ENCODE data around the gene MUC16.
"Not testable (repeated sequence)": the region's sequence is repeated elsewhere in the genome, so short reads cannot be mapped to it uniquely, and the experiment has no call there.

MUC16 gene

GRCh38 chr19:9009935-9010651 is at the start of gene MUC16:
TSS of gene MUC16 (minus strand) at chr19:9010409.
- Histone ChIP-seq H3K4me3 (no peak within 1 kb of the TSS), H3K4me1 (no peaks in the 10 kb centered on the region), H3K36me3 (replicated peaks) (no peaks in the 10 kb centered on the region), H3K27me3 (ENCODE audit: low read depth) (no peaks in the 10 kb centered on the region), H3K9me3 (no peaks in the 10 kb centered on the region)
- DNase-seq (ENCODE audit: low spot score in 2 of 2): no peak
- in situ Hi-C loops (cut with MboI; ENCODE audit: low sequenced_read_pairs): no loop called here

- in situ Hi-C loops (cut with MboI; ENCODE audit: low sequenced_read_pairs): no loop called here
- no peaks in the 10 kb centered on the region for H3K4me1 ChIP-seq
- DNase-seq (ENCODE audit: low spot score in 2 of 2): no peak
- no peak overlapping the region for H3K4me3 ChIP-seq
- no peaks in the 10 kb centered on the region for H3K9me3 ChIP-seq
- no peaks in the 10 kb centered on the region for H3K27me3 ChIP-seq (ENCODE audit: low read depth)
- no peaks in the 10 kb centered on the region for H3K36me3 ChIP-seq (replicated peaks)
These were observed 48.9 kb upstream of the MUC16 start for GRCh38 chr19:9058905-9059667.

- DNase-seq (ENCODE audit: low spot score in 2 of 2): no peak
- Histone ChIP-seq H3K4me3 (no peak overlapping the region), H3K36me3 (replicated peaks) (no peaks in the 10 kb centered on the region), H3K27me3 (ENCODE audit: low read depth) (no peaks in the 10 kb centered on the region), H3K4me1 (no peaks in the 10 kb centered on the region), H3K9me3 (no peaks in the 10 kb centered on the region)
- in situ Hi-C loops (cut with MboI; ENCODE audit: low sequenced_read_pairs): no loop called here
These were observed 47.5 kb upstream of the MUC16 start for GRCh38 chr19:9057505-9058258.

DNA sequence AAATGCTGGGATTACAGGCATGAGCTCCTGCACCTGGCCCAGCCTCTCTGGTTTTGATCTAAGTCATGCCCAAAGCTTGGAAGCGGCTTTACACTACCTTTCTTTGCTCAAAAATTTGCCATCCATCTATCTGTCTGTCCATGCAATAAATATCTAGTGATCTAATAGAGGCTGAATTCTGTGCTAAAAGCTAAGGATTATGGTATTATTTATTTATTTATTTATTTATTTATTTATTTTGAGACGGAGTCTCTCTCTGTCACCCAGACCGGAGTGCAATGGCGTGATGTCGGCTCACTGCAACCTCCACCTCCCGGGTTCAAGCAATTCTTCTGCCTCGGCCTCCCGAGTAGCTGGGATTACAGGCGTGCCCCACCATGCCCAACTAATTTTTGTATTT is 45.9 kb upstream of the MUC16 start:
- H3K4me1 ChIP-seq; in situ Hi-C loops (cut with MboI; ENCODE audit: low sequenced_read_pairs); H3K36me3 ChIP-seq (replicated peaks); H3K4me3 ChIP-seq; H3K9me3 ChIP-seq; DNase-seq (ENCODE audit: low spot score in 2 of 2); H3K27me3 ChIP-seq (ENCODE audit: low read depth): not testable (repeated sequence)

GRCh38 chr19:9054765-9055164 is 44.6 kb upstream of the MUC16 start:
- DNase-seq (ENCODE audit: low spot score in 2 of 2): peak in 1 of 2 experiments; percentile 29
- in situ Hi-C loops (cut with MboI; ENCODE audit: low sequenced_read_pairs): no loop called here
- H3K4me3 ChIP-seq: no peak overlapping the region
- no peaks in the 10 kb centered on the region for H3K27me3 ChIP-seq (ENCODE audit: low read depth)
- no peaks in the 10 kb centered on the region for H3K36me3 ChIP-seq (replicated peaks)
- no peaks in the 10 kb centered on the region for H3K9me3 ChIP-seq
- H3K4me1 ChIP-seq: no peaks in the 10 kb centered on the region

DNA sequence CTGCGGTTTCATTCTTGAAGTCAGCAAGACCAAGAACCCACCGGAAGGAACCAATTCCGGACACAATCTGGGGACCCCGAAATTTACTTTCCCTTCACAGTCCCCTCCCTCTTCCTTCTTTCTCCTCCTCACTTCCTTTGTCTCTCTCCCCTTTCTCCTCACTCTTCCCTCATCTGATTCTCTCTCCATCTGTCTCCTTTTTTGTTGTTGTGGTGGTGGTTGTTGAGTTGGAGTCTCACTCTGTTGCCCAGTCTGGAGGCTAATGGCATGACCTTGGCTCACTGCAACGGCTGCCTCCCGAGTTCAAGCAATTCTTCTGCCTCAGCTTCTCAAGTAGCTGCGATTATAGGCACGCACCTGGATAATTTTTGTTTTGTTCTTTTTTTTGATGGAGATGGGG is 44.0 kb upstream of the MUC16 start:
- DNase-seq (ENCODE audit: low spot score in 2 of 2): no peak
- Histone ChIP-seq H3K4me1 (no peaks in the 10 kb centered on the region), H3K36me3 (replicated peaks) (no peaks in the 10 kb centered on the region), H3K9me3 (no peaks in the 10 kb centered on the region), H3K27me3 (ENCODE audit: low read depth) (no peaks in the 10 kb centered on the region), H3K4me3 (no peak overlapping the region)
- in situ Hi-C loops (cut with MboI; ENCODE audit: low sequenced_read_pairs): no loop called here

GRCh38 chr19:9053674-9054073 is 43.5 kb upstream of the MUC16 start:
- in situ Hi-C loops (cut with MboI; ENCODE audit: low sequenced_read_pairs); H3K4me1 ChIP-seq; H3K9me3 ChIP-seq; H3K36me3 ChIP-seq (replicated peaks); H3K27me3 ChIP-seq (ENCODE audit: low read depth); H3K4me3 ChIP-seq; DNase-seq (ENCODE audit: low spot score in 2 of 2): not testable (repeated sequence)

GRCh38 chr19:9052894-9053293 is 42.7 kb upstream of the MUC16 start:
- Histone ChIP-seq H3K4me1 (no peaks in the 10 kb centered on the region), H3K4me3 (no peak overlapping the region), H3K9me3 (no peaks in the 10 kb centered on the region), H3K36me3 (replicated peaks) (no peaks in the 10 kb centered on the region), H3K27me3 (ENCODE audit: low read depth) (no peaks in the 10 kb centered on the region)
- in situ Hi-C loops (cut with MboI; ENCODE audit: low sequenced_read_pairs): no loop called here
- no peak for DNase-seq (ENCODE audit: low spot score in 2 of 2)

- no peak for DNase-seq (ENCODE audit: low spot score in 2 of 2)
- in situ Hi-C loops (cut with MboI; ENCODE audit: low sequenced_read_pairs): no loop called here
- H3K9me3 ChIP-seq: no peaks in the 10 kb centered on the region
- no peak overlapping the region for H3K4me3 ChIP-seq
- H3K4me1 ChIP-seq: no peaks in the 10 kb centered on the region
- no peaks in the 10 kb centered on the region for H3K36me3 ChIP-seq (replicated peaks)
- H3K27me3 ChIP-seq (ENCODE audit: low read depth): no peaks in the 10 kb centered on the region
These were observed 36.5 kb upstream of the MUC16 start for GRCh38 chr19:9046694-9047093.

DNA sequence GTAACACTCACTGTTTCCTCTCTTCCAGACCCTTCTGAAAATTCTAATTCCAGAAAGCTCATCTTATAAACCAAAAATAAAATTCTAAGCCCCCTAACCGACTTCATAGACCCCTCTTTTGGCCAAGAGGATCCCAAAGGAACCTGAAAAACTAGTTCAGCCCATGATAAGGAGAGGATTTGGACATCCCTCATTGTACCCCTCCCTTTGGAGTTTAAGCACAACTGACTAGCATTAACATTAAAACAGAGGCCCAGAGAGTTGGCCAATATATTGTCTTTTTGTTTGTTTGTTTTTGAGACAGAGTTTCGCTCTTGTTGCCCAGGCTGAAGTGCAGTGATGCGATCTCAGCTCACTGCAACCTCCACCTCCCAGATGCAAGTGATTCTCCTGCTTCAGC is 34.2 kb upstream of the MUC16 start:
- H3K27me3 ChIP-seq (ENCODE audit: low read depth): no peaks in the 10 kb centered on the region
- H3K36me3 ChIP-seq (replicated peaks): no peaks in the 10 kb centered on the region
- in situ Hi-C loops (cut with MboI; ENCODE audit: low sequenced_read_pairs): no loop called here
- no peak overlapping the region for H3K4me3 ChIP-seq
- no peaks in the 10 kb centered on the region for H3K4me1 ChIP-seq
- DNase-seq (ENCODE audit: low spot score in 2 of 2): no peak
- H3K9me3 ChIP-seq: no peaks in the 10 kb centered on the region

- no peaks in the 10 kb centered on the region for H3K27me3 ChIP-seq (ENCODE audit: low read depth)
- no peaks in the 10 kb centered on the region for H3K36me3 ChIP-seq (replicated peaks)
- no peaks in the 10 kb centered on the region for H3K9me3 ChIP-seq
- no peak overlapping the region for H3K4me3 ChIP-seq
- H3K4me1 ChIP-seq: no peaks in the 10 kb centered on the region
- in situ Hi-C loops (cut with MboI; ENCODE audit: low sequenced_read_pairs): no loop called here
- no peak for DNase-seq (ENCODE audit: low spot score in 2 of 2)
These were observed 33.3 kb upstream of the MUC16 start for GRCh38 chr19:9043524-9043923.

DNA sequence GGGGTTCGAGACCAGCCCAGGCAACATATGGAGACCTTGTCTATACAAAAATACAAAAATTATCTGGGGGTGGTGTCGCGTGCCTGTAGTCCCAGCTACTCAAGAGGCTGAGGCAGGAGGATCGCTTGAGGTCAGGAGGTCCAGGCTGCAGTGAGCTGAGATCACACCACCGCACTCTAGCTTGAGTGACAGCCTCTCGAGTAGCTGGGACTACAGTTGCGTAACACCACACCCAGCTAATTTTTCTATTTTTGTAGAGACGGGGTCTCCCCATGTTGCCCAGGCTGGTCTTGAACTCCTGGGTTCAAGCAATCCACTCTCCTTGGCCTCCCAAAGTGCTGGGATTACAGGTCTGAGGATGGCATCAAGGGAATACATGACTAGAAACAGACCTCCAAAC is 30.8 kb upstream of the MUC16 start:
- H3K4me3 ChIP-seq: no peak overlapping the region
- in situ Hi-C loops (cut with MboI; ENCODE audit: low sequenced_read_pairs): no loop called here
- no peaks in the 10 kb centered on the region for H3K36me3 ChIP-seq (replicated peaks)
- no peaks in the 10 kb centered on the region for H3K27me3 ChIP-seq (ENCODE audit: low read depth)
- H3K9me3 ChIP-seq: no peaks in the 10 kb centered on the region
- no peak for DNase-seq (ENCODE audit: low spot score in 2 of 2)
- H3K4me1 ChIP-seq: no peaks in the 10 kb centered on the region

GRCh38 chr19:9040131-9040530 is 29.9 kb upstream of the MUC16 start:
- Histone ChIP-seq H3K36me3 (replicated peaks) (no peaks in the 10 kb centered on the region), H3K4me3 (no peak overlapping the region), H3K27me3 (ENCODE audit: low read depth) (no peaks in the 10 kb centered on the region), H3K4me1 (no peaks in the 10 kb centered on the region), H3K9me3 (no peaks in the 10 kb centered on the region)
- no peak for DNase-seq (ENCODE audit: low spot score in 2 of 2)
- in situ Hi-C loops (cut with MboI; ENCODE audit: low sequenced_read_pairs): no loop called here

GRCh38 chr19:9039728-9040127 is 29.5 kb upstream of the MUC16 start:
- no peaks in the 10 kb centered on the region for H3K4me1 ChIP-seq
- no peaks in the 10 kb centered on the region for H3K36me3 ChIP-seq (replicated peaks)
- in situ Hi-C loops (cut with MboI; ENCODE audit: low sequenced_read_pairs): no loop called here
- no peak for DNase-seq (ENCODE audit: low spot score in 2 of 2)
- no peaks in the 10 kb centered on the region for H3K9me3 ChIP-seq
- no peak overlapping the region for H3K4me3 ChIP-seq
- no peaks in the 10 kb centered on the region for H3K27me3 ChIP-seq (ENCODE audit: low read depth)

Data from HAP-1 (cell line).